ENCODE measurements around the gene AQR. TPM values are rescaled to one million over a fixed set of nuclear protein-coding genes. Genes with fewer than 3 reads are reported as not detected.
"Not testable (repeated sequence)": the region's sequence is repeated elsewhere in the genome, so short reads cannot be mapped to it uniquely, and the experiment has no call there.

AQR gene
- total and polyA plus RNA-seq, 8 donors = 26.1 to 49.0 (median 43.2) TPM

DNA sequence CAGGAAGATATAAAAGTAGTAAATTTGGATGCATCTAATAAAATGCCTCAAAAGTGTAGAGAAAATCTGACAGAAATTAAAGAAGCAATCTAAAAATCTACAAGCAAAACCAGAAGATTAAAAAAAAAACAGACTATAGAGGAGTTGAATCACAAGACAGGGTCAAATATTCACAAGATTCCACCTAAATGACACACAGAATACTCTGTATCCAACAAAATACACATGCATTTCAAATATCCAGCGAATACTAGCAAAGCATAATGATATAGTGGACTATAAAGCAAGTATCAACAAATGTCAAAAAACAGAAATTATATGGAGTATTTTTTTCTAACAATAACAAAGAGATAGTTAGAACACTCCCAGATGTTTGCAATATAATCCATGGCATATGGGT is 153.7 kb downstream of the AQR start:
- H3K4me1 ChIP-seq = no peaks in the 10 kb centered on the region
- H3K9me3 ChIP-seq = no peaks in the 10 kb centered on the region
- ATAC-seq = no peak
- H3K27me3 ChIP-seq = no peaks in the 10 kb centered on the region
- no peaks in the 10 kb centered on the region for H3K36me3 ChIP-seq
- TF ChIP-seq, protein P1, sequence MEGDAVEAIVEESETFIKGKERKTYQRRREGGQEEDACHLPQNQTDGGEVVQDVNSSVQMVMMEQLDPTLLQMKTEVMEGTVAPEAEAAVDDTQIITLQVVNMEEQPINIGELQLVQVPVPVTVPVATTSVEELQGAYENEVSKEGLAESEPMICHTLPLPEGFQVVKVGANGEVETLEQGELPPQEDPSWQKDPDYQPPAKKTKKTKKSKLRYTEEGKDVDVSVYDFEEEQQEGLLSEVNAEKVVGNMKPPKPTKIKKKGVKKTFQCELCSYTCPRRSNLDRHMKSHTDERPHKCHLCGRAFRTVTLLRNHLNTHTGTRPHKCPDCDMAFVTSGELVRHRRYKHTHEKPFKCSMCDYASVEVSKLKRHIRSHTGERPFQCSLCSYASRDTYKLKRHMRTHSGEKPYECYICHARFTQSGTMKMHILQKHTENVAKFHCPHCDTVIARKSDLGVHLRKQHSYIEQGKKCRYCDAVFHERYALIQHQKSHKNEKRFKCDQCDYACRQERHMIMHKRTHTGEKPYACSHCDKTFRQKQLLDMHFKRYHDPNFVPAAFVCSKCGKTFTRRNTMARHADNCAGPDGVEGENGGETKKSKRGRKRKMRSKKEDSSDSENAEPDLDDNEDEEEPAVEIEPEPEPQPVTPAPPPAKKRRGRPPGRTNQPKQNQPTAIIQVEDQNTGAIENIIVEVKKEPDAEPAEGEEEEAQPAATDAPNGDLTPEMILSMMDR (IDR thresholded peaks at IDR 0.05) = no peak
- H3K27ac ChIP-seq = no peak overlapping the region
- intact Hi-C loops (cut with DNase I) = no loop called here
- DNase-seq = no peak
- no peak overlapping the region for H3K4me3 ChIP-seq

DNA sequence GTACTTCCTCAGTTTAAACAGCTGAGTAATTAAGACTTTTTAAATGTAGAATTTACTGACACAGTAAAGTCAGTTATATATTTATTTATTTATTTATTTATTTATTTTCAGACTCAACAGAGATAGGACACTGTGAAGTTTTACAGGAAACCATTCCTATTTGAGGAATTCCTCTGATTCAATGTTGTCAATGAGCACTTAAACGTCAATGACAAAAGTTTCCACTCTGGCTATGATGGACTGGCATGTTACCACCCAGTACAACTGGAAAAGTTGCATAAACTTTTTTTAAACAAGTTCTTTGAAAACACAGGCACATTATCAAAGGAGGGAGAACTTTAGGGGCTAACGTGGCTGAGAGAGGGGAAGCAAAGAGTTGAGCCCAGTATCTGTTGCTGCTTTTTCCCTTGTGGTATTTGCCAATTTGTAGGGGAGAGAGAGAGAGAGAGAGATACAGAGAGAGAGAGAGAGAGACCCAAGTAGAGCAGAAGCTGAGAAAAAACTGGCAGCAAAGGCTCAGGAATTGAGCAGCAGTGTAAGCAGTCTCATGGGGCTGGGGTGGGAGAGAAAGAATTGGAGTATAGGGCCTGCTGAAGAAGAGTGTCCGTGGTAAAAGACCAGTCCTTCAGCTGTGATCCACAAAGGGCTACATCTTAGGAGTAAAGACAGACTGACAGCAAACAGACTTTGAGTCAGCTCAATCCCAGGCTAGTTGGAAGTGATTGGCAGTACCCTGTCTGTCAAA is 155.9 kb downstream of the AQR start:
- no peaks in the 10 kb centered on the region for H3K9me3 ChIP-seq
- no peaks in the 10 kb centered on the region for H3K4me1 ChIP-seq
- intact Hi-C loops (cut with DNase I) = no loop called here
- no peak for ATAC-seq
- H3K4me3 ChIP-seq = no peak overlapping the region
- no peaks in the 10 kb centered on the region for H3K36me3 ChIP-seq
- no peak for DNase-seq
- TF ChIP-seq, protein P1 (IDR thresholded peaks at IDR 0.05) = no peak
- H3K27ac ChIP-seq = no peak overlapping the region
- H3K27me3 ChIP-seq = no peaks in the 10 kb centered on the region

DNA sequence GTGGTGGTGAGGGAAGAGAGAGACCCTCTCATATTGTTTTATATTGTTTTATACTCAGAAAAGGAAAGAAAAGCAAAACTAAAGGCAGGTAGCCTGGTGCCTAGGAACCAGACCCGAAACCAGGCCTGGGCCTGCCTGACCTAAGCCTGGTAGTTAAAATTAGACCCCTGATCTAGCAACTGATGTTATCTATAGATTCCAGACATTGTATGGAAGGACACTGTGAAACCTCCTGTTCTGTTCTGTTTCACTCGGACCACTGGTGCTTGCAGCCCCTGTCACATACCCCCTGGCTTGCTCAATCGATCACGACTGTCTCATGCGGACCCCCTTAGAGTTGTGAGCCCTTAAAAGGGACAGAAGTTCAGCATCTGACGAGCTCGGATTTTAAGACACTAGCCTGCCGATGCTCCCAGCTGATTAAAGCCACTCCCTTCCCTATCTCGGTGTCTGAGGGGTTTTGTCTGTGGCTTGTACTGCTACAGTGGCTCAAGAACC is 156.6 kb downstream of the AQR start:
- DNase-seq; ATAC-seq; H3K4me1 ChIP-seq; H3K9me3 ChIP-seq; H3K36me3 ChIP-seq; H3K27ac ChIP-seq; intact Hi-C loops (cut with DNase I); H3K27me3 ChIP-seq; H3K4me3 ChIP-seq: not testable (repeated sequence)

DNA sequence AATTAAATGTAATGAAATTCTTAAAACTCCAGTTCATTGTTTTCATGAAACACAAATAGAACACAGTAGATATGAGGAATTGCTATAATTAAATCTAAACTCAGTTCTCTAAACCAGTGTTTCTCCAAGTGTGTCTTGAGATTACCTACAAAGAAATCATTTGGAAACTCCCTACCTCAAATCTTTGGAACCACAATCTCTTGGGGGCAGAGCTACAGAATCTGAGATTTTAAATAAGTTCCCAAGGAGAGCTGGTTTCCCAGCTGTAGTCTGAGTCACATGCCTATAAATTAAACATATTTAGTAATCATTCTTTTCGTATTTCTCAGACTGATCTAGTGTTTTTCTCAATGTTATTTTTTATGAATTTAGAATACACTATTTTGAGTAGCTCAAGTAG is 157.2 kb downstream of the AQR start:
- TF ChIP-seq, protein P1 (IDR thresholded peaks at IDR 0.05) = no peak
- Histone ChIP-seq H3K9me3 (no peaks in the 10 kb centered on the region), H3K27me3 (no peaks in the 10 kb centered on the region), H3K4me1 (no peaks in the 10 kb centered on the region), H3K4me3 (no peak overlapping the region), H3K27ac (no peak overlapping the region), H3K36me3 (no peaks in the 10 kb centered on the region)
- DNase-seq (no peak), ATAC-seq (no peak)
- intact Hi-C loops (cut with DNase I) = no loop called here

DNA sequence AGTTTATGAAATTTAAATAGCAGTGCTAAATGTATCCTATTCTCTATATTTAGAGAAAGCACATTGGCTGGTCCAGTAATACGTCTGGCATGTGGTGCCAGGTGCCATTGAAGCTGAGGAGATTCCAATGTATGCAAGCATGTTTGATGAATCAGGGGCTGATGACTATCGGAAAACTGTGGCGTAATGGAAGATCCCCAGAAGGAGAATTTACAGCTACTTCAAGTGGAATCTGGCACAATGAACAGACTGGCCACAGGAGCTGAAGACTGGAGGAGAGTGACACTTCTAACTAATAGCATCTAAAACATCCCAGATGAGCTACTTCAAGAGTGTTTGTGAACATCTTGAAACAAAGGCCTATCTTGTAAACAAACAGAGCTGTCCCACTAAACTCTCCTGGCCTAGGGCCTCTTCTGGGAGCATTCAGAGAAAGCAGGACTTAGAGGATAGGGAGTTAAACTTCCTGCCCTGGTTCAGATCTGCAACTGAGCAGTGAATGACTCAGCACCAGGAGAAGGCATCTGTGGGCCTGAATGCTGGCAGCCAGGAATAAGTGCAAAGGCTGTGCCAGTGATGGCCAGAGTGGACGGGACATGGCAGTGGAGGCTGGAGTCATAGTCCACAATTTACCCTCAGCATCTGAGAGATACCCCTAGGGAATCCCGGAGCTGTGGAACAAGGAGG is 159.0 kb downstream of the AQR start:
- no peaks in the 10 kb centered on the region for H3K9me3 ChIP-seq
- no peak for ATAC-seq
- no peaks in the 10 kb centered on the region for H3K4me1 ChIP-seq
- TF ChIP-seq, protein P1 (IDR thresholded peaks at IDR 0.05) = no peak
- H3K27ac ChIP-seq = no peak overlapping the region
- no peak for DNase-seq
- H3K36me3 ChIP-seq = no peaks in the 10 kb centered on the region
- H3K4me3 ChIP-seq = no peak overlapping the region
- intact Hi-C loops (cut with DNase I) = no loop called here
- H3K27me3 ChIP-seq = no peaks in the 10 kb centered on the region

All from left lung (tissue), 10 donors.